A673 (cell line): Measurements from ENCODE around the gene TP53.

Experiments
- CTCF ChIP-seq: fragments of 300-800, 200-600 bp; sonication (generic); conservative IDR thresholded peaks from 2 replicates; pipeline ENCODE4 v1.5.1; 2017; ENCODE audit warnings: low read depth, mild to moderate bottlenecking, antibody characterized with exemption, low read length, moderate library complexity, mixed read lengths
- EZH2 ChIP-seq: fragments of 200-600 bp; sonication (generic); IDR thresholded peaks from 2 replicates; pipeline ENCODE4 v1.6.1; 2017; ENCODE audit warnings: borderline replicate concordance, low read depth, mild to moderate bottlenecking, mixed read lengths, antibody characterized with exemption, low read length; ENCODE audit not compliant: poor library complexity, severe bottlenecking

GRCh38 chr17:7695586-7695985 lies 8.3 kb upstream of the TP53 start:
- no peak for TF ChIP-seq CTCF
- TF ChIP-seq EZH2, result no peak
